NCI-H2196 (cell line): ENCODE data around the gene PKP4.

Experiments used
- DNase-seq: peaks from one replicate; lab custom pipeline; 2025; ENCODE audit not compliant: unreplicated experiment; lab: John Stamatoyannopoulos, UW

PKP4 gene

GRCh38 chr2:158496986-158497385 is 40.2 kb downstream of the PKP4 start:
- no peak for DNase-seq

- no peak for DNase-seq
Measured at GRCh38 chr2:158497486-158497885, 40.7 kb downstream of the PKP4 start.

GRCh38 chr2:158498043-158498748 is 41.4 kb downstream of the PKP4 start:
- DNase-seq = no peak

GRCh38 chr2:158498749-158499136 is 42.0 kb downstream of the PKP4 start:
- no peak for DNase-seq

- DNase-seq = no peak
Measured at GRCh38 chr2:158499383-158499782, 42.6 kb downstream of the PKP4 start.

- no peak for DNase-seq
Measured at GRCh38 chr2:158500333-158500732, 43.6 kb downstream of the PKP4 start.

GRCh38 chr2:158501301-158501700 is 44.5 kb downstream of the PKP4 start:
- DNase-seq = peak; percentile 63

- DNase-seq = no peak
Measured at GRCh38 chr2:158502974-158503373, 46.2 kb downstream of the PKP4 start.

- no peak for DNase-seq
Measured at GRCh38 chr2:158504088-158504487, 47.3 kb downstream of the PKP4 start.

GRCh38 chr2:158505448-158505934 is 48.7 kb downstream of the PKP4 start:
- DNase-seq = no peak

GRCh38 chr2:158507141-158507540 is 50.4 kb downstream of the PKP4 start:
- DNase-seq = peak; percentile 36

- DNase-seq = no peak
Measured at GRCh38 chr2:158507679-158508078, 50.9 kb downstream of the PKP4 start.

- no peak for DNase-seq
Measured at GRCh38 chr2:158509928-158510797, 53.4 kb downstream of the PKP4 start.

- no peak for DNase-seq
Measured at GRCh38 chr2:158510887-158511286, 54.1 kb downstream of the PKP4 start.

GRCh38 chr2:158511706-158512105 is 55.0 kb downstream of the PKP4 start:
- DNase-seq = no peak

- no peak for DNase-seq
Measured at GRCh38 chr2:158512323-158512722, 55.6 kb downstream of the PKP4 start.

- DNase-seq = no peak
Measured at GRCh38 chr2:158513841-158514240, 57.1 kb downstream of the PKP4 start.

- no peak for DNase-seq
Measured at GRCh38 chr2:158518084-158518483, 61.3 kb downstream of the PKP4 start.

- no peak for DNase-seq
Measured at GRCh38 chr2:158519481-158519880, 62.7 kb downstream of the PKP4 start.

- DNase-seq = no peak
Measured at GRCh38 chr2:158529379-158530259, 72.9 kb downstream of the PKP4 start.

- DNase-seq = no peak
Measured at GRCh38 chr2:158530829-158531228, 74.1 kb downstream of the PKP4 start.
